ENCODE measurements around the gene CSNK2A1. TPM values are rescaled to one million over a fixed set of nuclear protein-coding genes. Genes with fewer than 3 reads are reported as not detected.

Gene CSNK2A1
- total and polyA plus RNA-seq, 2 experiments from 2014 or later, result 85.1 to 244 TPM

DNA sequence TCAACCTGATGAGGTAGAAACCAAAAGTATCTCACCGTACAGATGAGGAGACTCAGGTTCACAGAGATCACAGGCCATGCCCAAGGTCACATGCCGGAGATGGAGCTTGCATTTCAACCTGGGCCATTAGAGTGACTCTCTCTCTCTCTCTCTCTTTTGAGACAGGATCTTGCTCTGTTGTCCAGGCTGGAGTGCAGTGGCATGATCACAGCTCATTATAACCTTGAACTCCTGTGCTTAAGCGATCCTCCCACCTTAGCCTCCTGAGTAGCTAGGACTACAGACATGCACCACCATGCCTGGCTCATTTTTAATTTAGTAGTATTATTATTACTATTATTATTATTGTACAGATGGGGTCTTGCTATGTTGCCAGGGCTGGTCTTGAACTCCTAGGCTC, 2.8 kb upstream of the CSNK2A1 start:
- Mint-ChIP-seq H3K36me3 (ENCODE audit: low read depth) (peaks cover 11% of the 10 kb centered on the region), H3K9me3 (peaks cover 3% of the 10 kb centered on the region; the same call in 1 of the 3 replicates), H3K4me3 (no peak overlapping the region), H3K4me1 (peaks cover 22% of the 10 kb centered on the region), H3K27me3 (ENCODE audit: insufficient read depth, low read depth, poor library complexity) (peaks cover 5% of the 10 kb centered on the region), H3K27ac (no peak overlapping the region)
- H3K4me2 ChIP-seq, result no peak overlapping the region
- no peak overlapping the region for H3K4me3 ChIP-seq
- no peaks in the 10 kb centered on the region for H3K36me3 ChIP-seq (ENCODE audit: insufficient read depth)
- H3K27me3 ChIP-seq (ENCODE audit: insufficient read depth), result peaks cover 9% of the 10 kb centered on the region; the same call in 1 of the 2 replicates
- peaks cover 22% of the 10 kb centered on the region for H3K79me2 ChIP-seq (replicated peaks; ENCODE audit: insufficient read depth)
- DNase-seq (ENCODE audit: low spot score) (no peak), ATAC-seq (no peak)
- no peaks in the 10 kb centered on the region for H3K9me2 ChIP-seq (ENCODE audit: insufficient read depth)
- H3K27ac ChIP-seq (ENCODE audit: low read depth), result no peak overlapping the region
- peaks cover 16% of the 10 kb centered on the region for H4K20me1 ChIP-seq (replicated peaks; ENCODE audit: insufficient read depth)
- H3K4me1 ChIP-seq (ENCODE audit: insufficient read depth), result peaks cover 10% of the 10 kb centered on the region
- H2AFZ ChIP-seq, result no peak overlapping the region
- H3F3A ChIP-seq (replicated peaks; ENCODE audit: low read depth), result no peaks in the 10 kb centered on the region
- TF ChIP-seq EZH2phosphoT487 (IDR thresholded peaks at IDR 0.05; ENCODE audit: unreplicated experiment), result no peak
- TF ChIP-seq ZNF331 (CRISPR knock-in tag; IDR thresholded peaks at IDR 0.05; ENCODE audit: low read depth), result no peak
- no peak for TF ChIP-seq STAT1 (IDR thresholded peaks at IDR 0.05; ENCODE audit: unreplicated experiment)
- no peak for TF ChIP-seq EZH2 (IDR thresholded peaks at IDR 0.05; ENCODE audit: low read depth, unreplicated experiment)
- TF ChIP-seq, protein P1, sequence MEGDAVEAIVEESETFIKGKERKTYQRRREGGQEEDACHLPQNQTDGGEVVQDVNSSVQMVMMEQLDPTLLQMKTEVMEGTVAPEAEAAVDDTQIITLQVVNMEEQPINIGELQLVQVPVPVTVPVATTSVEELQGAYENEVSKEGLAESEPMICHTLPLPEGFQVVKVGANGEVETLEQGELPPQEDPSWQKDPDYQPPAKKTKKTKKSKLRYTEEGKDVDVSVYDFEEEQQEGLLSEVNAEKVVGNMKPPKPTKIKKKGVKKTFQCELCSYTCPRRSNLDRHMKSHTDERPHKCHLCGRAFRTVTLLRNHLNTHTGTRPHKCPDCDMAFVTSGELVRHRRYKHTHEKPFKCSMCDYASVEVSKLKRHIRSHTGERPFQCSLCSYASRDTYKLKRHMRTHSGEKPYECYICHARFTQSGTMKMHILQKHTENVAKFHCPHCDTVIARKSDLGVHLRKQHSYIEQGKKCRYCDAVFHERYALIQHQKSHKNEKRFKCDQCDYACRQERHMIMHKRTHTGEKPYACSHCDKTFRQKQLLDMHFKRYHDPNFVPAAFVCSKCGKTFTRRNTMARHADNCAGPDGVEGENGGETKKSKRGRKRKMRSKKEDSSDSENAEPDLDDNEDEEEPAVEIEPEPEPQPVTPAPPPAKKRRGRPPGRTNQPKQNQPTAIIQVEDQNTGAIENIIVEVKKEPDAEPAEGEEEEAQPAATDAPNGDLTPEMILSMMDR (conservative IDR thresholded peaks at IDR 0.05; ENCODE audit: low read depth in 2 of 2), result no peak
- TF ChIP-seq, protein P2, sequence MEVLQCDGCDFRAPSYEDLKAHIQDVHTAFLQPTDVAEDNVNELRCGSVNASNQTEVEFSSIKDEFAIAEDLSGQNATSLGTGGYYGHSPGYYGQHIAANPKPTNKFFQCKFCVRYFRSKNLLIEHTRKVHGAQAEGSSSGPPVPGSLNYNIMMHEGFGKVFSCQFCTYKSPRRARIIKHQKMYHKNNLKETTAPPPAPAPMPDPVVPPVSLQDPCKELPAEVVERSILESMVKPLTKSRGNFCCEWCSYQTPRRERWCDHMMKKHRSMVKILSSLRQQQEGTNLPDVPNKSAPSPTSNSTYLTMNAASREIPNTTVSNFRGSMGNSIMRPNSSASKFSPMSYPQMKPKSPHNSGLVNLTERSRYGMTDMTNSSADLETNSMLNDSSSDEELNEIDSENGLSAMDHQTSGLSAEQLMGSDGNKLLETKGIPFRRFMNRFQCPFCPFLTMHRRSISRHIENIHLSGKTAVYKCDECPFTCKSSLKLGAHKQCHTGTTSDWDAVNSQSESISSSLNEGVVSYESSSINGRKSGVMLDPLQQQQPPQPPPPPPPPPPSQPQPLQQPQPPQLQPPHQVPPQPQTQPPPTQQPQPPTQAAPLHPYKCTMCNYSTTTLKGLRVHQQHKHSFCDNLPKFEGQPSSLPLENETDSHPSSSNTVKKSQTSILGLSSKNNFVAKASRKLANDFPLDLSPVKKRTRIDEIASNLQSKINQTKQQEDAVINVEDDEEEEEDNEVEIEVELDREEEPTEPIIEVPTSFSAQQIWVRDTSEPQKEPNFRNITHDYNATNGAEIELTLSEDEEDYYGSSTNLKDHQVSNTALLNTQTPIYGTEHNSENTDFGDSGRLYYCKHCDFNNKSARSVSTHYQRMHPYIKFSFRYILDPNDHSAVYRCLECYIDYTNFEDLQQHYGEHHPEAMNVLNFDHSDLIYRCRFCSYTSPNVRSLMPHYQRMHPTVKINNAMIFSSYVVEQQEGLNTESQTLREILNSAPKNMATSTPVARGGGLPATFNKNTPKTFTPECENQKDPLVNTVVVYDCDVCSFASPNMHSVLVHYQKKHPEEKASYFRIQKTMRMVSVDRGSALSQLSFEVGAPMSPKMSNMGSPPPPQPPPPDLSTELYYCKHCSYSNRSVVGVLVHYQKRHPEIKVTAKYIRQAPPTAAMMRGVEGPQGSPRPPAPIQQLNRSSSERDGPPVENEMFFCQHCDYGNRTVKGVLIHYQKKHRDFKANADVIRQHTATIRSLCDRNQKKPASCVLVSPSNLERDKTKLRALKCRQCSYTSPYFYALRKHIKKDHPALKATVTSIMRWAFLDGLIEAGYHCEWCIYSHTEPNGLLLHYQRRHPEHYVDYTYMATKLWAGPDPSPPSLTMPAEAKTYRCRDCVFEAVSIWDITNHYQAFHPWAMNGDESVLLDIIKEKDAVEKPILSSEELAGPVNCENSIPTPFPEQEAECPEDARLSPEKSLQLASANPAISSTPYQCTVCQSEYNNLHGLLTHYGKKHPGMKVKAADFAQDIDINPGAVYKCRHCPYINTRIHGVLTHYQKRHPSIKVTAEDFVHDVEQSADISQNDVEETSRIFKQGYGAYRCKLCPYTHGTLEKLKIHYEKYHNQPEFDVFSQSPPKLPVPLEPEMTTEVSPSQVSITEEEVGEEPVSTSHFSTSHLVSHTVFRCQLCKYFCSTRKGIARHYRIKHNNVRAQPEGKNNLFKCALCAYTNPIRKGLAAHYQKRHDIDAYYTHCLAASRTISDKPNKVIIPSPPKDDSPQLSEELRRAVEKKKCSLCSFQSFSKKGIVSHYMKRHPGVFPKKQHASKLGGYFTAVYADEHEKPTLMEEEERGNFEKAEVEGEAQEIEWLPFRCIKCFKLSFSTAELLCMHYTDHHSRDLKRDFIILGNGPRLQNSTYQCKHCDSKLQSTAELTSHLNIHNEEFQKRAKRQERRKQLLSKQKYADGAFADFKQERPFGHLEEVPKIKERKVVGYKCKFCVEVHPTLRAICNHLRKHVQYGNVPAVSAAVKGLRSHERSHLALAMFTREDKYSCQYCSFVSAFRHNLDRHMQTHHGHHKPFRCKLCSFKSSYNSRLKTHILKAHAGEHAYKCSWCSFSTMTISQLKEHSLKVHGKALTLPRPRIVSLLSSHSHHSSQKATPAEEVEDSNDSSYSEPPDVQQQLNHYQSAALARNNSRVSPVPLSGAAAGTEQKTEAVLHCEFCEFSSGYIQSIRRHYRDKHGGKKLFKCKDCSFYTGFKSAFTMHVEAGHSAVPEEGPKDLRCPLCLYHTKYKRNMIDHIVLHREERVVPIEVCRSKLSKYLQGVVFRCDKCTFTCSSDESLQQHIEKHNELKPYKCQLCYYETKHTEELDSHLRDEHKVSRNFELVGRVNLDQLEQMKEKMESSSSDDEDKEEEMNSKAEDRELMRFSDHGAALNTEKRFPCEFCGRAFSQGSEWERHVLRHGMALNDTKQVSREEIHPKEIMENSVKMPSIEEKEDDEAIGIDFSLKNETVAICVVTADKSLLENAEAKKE (CRISPR knock-in tag; IDR thresholded peaks at IDR 0.05), result no peak
- TF ChIP-seq ZNF114 (CRISPR knock-in tag; IDR thresholded peaks at IDR 0.05), result no peak
- no peak for TF ChIP-seq JUNB (IDR thresholded peaks at IDR 0.05; ENCODE audit: unreplicated experiment)
- no peak for TF ChIP-seq CREB1 (CRISPR knock-in tag; IDR thresholded peaks at IDR 0.05; ENCODE audit: low read depth)
- TF ChIP-seq, protein P3, sequence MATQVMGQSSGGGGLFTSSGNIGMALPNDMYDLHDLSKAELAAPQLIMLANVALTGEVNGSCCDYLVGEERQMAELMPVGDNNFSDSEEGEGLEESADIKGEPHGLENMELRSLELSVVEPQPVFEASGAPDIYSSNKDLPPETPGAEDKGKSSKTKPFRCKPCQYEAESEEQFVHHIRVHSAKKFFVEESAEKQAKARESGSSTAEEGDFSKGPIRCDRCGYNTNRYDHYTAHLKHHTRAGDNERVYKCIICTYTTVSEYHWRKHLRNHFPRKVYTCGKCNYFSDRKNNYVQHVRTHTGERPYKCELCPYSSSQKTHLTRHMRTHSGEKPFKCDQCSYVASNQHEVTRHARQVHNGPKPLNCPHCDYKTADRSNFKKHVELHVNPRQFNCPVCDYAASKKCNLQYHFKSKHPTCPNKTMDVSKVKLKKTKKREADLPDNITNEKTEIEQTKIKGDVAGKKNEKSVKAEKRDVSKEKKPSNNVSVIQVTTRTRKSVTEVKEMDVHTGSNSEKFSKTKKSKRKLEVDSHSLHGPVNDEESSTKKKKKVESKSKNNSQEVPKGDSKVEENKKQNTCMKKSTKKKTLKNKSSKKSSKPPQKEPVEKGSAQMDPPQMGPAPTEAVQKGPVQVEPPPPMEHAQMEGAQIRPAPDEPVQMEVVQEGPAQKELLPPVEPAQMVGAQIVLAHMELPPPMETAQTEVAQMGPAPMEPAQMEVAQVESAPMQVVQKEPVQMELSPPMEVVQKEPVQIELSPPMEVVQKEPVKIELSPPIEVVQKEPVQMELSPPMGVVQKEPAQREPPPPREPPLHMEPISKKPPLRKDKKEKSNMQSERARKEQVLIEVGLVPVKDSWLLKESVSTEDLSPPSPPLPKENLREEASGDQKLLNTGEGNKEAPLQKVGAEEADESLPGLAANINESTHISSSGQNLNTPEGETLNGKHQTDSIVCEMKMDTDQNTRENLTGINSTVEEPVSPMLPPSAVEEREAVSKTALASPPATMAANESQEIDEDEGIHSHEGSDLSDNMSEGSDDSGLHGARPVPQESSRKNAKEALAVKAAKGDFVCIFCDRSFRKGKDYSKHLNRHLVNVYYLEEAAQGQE (IDR thresholded peaks at IDR 0.05; ENCODE audit: unreplicated experiment), result no peak
- no peak for TF ChIP-seq POLR2AphosphoS5 (IDR thresholded peaks at IDR 0.05; ENCODE audit: low read depth)
- TF ChIP-seq NANOG (IDR thresholded peaks at IDR 0.05; ENCODE audit: borderline replicate concordance), result no peak
- TF ChIP-seq, protein P4, sequence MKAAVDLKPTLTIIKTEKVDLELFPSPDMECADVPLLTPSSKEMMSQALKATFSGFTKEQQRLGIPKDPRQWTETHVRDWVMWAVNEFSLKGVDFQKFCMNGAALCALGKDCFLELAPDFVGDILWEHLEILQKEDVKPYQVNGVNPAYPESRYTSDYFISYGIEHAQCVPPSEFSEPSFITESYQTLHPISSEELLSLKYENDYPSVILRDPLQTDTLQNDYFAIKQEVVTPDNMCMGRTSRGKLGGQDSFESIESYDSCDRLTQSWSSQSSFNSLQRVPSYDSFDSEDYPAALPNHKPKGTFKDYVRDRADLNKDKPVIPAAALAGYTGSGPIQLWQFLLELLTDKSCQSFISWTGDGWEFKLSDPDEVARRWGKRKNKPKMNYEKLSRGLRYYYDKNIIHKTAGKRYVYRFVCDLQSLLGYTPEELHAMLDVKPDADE (IDR thresholded peaks at IDR 0.05), result no peak
